WTC11 (cell line): ENCODE measurements around the gene UBE2V1. TPM values are rescaled to one million over a fixed set of nuclear protein-coding genes. Genes with fewer than 3 reads are reported as not detected.

Source experiments
- ATAC-seq: fragments of 200-7000 bp; cut with Tn5 transposase; 2 replicates; pipeline ENCODE4 v1.10.0; 2021; ENCODE audit warnings: mild to moderate bottlenecking, moderate library complexity
- CTCF ChIA-PET: fragments of 300-600 bp; sonication (Branson Sonifier 250); formaldehyde crosslinking; loops from one replicate; lab custom pipeline; 2021; ENCODE audit warnings: antibody characterized with exemption; lab: Charles Lee
- POLR2A ChIA-PET: fragments of 350-600 bp; sonication (Branson Sonifier 250); formaldehyde crosslinking; loops from one replicate; lab custom pipeline; 2021; ENCODE audit warnings: antibody characterized with exemption; lab: Charles Lee
- DNase-seq: peaks from one replicate; pipeline ENCODE4 v3.0.0; 2021; ENCODE audit warnings: low spot score
- H3K27ac Mint-ChIP-seq: 2 replicates; pipeline ENCODE4 v1.8.0; 2021; ENCODE audit warnings: mixed read lengths
- H3K27me3 Mint-ChIP-seq: 2 replicates; pipeline ENCODE4 v1.8.0; 2021; ENCODE audit warnings: low read depth, mild to moderate bottlenecking, moderate library complexity, mixed read lengths
- H3K36me3 Mint-ChIP-seq: 2 replicates; pipeline ENCODE4 v1.8.0; 2021; ENCODE audit warnings: mixed read lengths
- H3K4me1 Mint-ChIP-seq: 2 replicates; pipeline ENCODE4 v1.8.0; 2022; ENCODE audit warnings: mixed read lengths
- H3K4me3 Mint-ChIP-seq: 2 replicates; pipeline ENCODE4 v1.8.0; 2021; ENCODE audit warnings: mild to moderate bottlenecking, moderate library complexity, mixed read lengths
- H3K9me3 Mint-ChIP-seq: 2 replicates; pipeline ENCODE4 v1.8.0; 2021; ENCODE audit warnings: mixed read lengths
- ATF6 ChIP-seq: sonication (generic); formaldehyde crosslinking; IDR thresholded peaks from 2 replicates; pipeline ENCODE4 v1.8.1; 2023; ENCODE audit warnings: mild to moderate bottlenecking, missing genetic modification reagents
- CDX4 ChIP-seq: fragments of 250-450 bp; sonication (Bioruptor Pico); IDR thresholded peaks from 2 replicates; pipeline ENCODE4 v1.9.0; 2021; ENCODE audit warnings: moderate library complexity, mild to moderate bottlenecking, inconsistent platforms, borderline replicate concordance
- CREB1 ChIP-seq: sonication (generic); formaldehyde crosslinking; IDR thresholded peaks from 2 replicates; pipeline ENCODE4 v1.8.0; 2023; ENCODE audit warnings: mild to moderate bottlenecking, missing genetic modification reagents
- E2F4 ChIP-seq: sonication (generic); formaldehyde crosslinking; IDR thresholded peaks from 2 replicates; pipeline ENCODE4 v1.8.1; 2022; ENCODE audit warnings: low read depth, mild to moderate bottlenecking, moderate library complexity, missing genetic modification reagents, borderline replicate concordance
- ELF4 ChIP-seq: sonication (generic); formaldehyde crosslinking; IDR thresholded peaks from 2 replicates; pipeline ENCODE4 v1.8.1; 2022; ENCODE audit warnings: low read depth, mild to moderate bottlenecking, moderate library complexity, missing genetic modification reagents
- EMX1 ChIP-seq: fragments of 250-450 bp; sonication (Bioruptor Pico); IDR thresholded peaks from 2 replicates; pipeline ENCODE4 v1.8.0; 2021; ENCODE audit warnings: mild to moderate bottlenecking
- FOXK1 ChIP-seq: sonication (generic); formaldehyde crosslinking; IDR thresholded peaks from 2 replicates; pipeline ENCODE4 v1.8.0; 2022; ENCODE audit warnings: mild to moderate bottlenecking, moderate library complexity, missing genetic modification reagents
- IRF1 ChIP-seq: sonication (generic); formaldehyde crosslinking; IDR thresholded peaks from 2 replicates; pipeline ENCODE4 v1.8.0; 2023; ENCODE audit warnings: missing genetic modification reagents
- MXD4 ChIP-seq: fragments of 250-450 bp; sonication (Bioruptor Pico); IDR thresholded peaks from 2 replicates; pipeline ENCODE4 v1.8.0; 2021; ENCODE audit warnings: mild to moderate bottlenecking, moderate library complexity, borderline replicate concordance
- NFATC4 ChIP-seq: fragments of 250-450 bp; sonication (Bioruptor Pico); IDR thresholded peaks from 2 replicates; pipeline ENCODE4 v1.9.0; 2021; ENCODE audit warnings: mild to moderate bottlenecking
- PREB ChIP-seq: sonication (generic); formaldehyde crosslinking; IDR thresholded peaks from 2 replicates; pipeline ENCODE4 v1.8.1; 2022; ENCODE audit warnings: mild to moderate bottlenecking, missing genetic modification reagents, moderate library complexity, borderline replicate concordance
- SMAD3 ChIP-seq: sonication (generic); formaldehyde crosslinking; IDR thresholded peaks from 2 replicates; pipeline ENCODE4 v1.8.0; 2022; ENCODE audit warnings: missing genetic modification reagents, mild to moderate bottlenecking, borderline replicate concordance
- SOX15 ChIP-seq: fragments of 250-450 bp; sonication (Bioruptor Pico); IDR thresholded peaks from 2 replicates; pipeline ENCODE4 v1.9.0; 2021; ENCODE audit warnings: mild to moderate bottlenecking
- STAT6 ChIP-seq: sonication (generic); formaldehyde crosslinking; conservative IDR thresholded peaks from 2 replicates; pipeline ENCODE4 v1.8.1; 2023; ENCODE audit warnings: mild to moderate bottlenecking, low read depth, missing genetic modification reagents, moderate library complexity
- TCF7 ChIP-seq: sonication (generic); formaldehyde crosslinking; IDR thresholded peaks from 2 replicates; pipeline ENCODE4 v1.8.0; 2022; ENCODE audit warnings: mild to moderate bottlenecking, low read depth, missing genetic modification reagents, moderate library complexity
- TEAD1 ChIP-seq: sonication (generic); formaldehyde crosslinking; IDR thresholded peaks from 2 replicates; pipeline ENCODE4 v1.8.0; 2022; ENCODE audit warnings: mild to moderate bottlenecking, missing genetic modification reagents
- TP53 ChIP-seq: sonication (generic); formaldehyde crosslinking; IDR thresholded peaks from 2 replicates; pipeline ENCODE4 v1.8.1; 2023; ENCODE audit warnings: mild to moderate bottlenecking, missing genetic modification reagents
- USF2 ChIP-seq: sonication (generic); formaldehyde crosslinking; IDR thresholded peaks from 2 replicates; pipeline ENCODE4 v1.8.1; 2023; ENCODE audit warnings: mild to moderate bottlenecking, missing genetic modification reagents, moderate library complexity
- ZNF219 ChIP-seq: sonication (generic); formaldehyde crosslinking; IDR thresholded peaks from 2 replicates; pipeline ENCODE4 v1.8.0; 2023; ENCODE audit warnings: missing genetic modification reagents, mild to moderate bottlenecking, borderline replicate concordance
- ZNF512 ChIP-seq: sonication (generic); formaldehyde crosslinking; IDR thresholded peaks from 2 replicates; pipeline ENCODE4 v1.8.1; 2022; ENCODE audit warnings: missing genetic modification reagents, borderline replicate concordance
- total RNA-seq: library from RNA; stranded (reverse); gene quantifications from 3 replicates; pipeline ENCODE4 v1.2.3, GENCODE V29; 2021

UBE2V1 gene
- total RNA-seq, 1 experiment from 2014 or later, result 144 TPM

- TF ChIP-seq STAT6 (CRISPR knock-in tag) (no peak), IRF1 (CRISPR knock-in tag) (no peak), TEAD1 (CRISPR knock-in tag) (no peak), ELF4 (CRISPR knock-in tag) (no peak), NFATC4 (no peak)
Observed at GRCh38 chr20:50057714-50058053, 55.3 kb downstream of the UBE2V1 start (continued).

- POLR2A ChIA-PET, result no interaction called here
- H3K9me3 Mint-ChIP-seq, result no peaks in the 10 kb centered on the region
- H3K27ac Mint-ChIP-seq, result no peak overlapping the region
- H3K36me3 Mint-ChIP-seq, result no peaks in the 10 kb centered on the region
- no peaks in the 10 kb centered on the region for H3K27me3 Mint-ChIP-seq
- ATAC-seq, result no peak
- TF ChIP-seq ZNF512 (no peak), SOX15 (CRISPR knock-in tag) (no peak), TCF7 (no peak), CREB1 (CRISPR knock-in tag) (no peak), PREB (CRISPR knock-in tag) (no peak), SMAD3 (no peak), IRF1 (CRISPR knock-in tag) (no peak), ZNF219 (CRISPR knock-in tag) (no peak), E2F4 (CRISPR knock-in tag) (no peak)
- no peak for DNase-seq
- no peak overlapping the region for H3K4me3 Mint-ChIP-seq
- CTCF ChIA-PET, result interaction anchor here (0.9 kb wide), 1 partner anchor 15 kb away, joined by 3 read pairs; no protein-coding TSS in a partner anchor
- H3K4me1 Mint-ChIP-seq, result peaks cover 15% of the 10 kb centered on the region
Observed at GRCh38 chr20:50056951-50057713, 55.8 kb downstream of the UBE2V1 start.

- H3K27ac Mint-ChIP-seq, result no peak overlapping the region
- CTCF ChIA-PET, result interaction anchor here (0.9 kb wide), 1 partner anchor 15 kb away, joined by 3 read pairs; no protein-coding TSS in a partner anchor
- DNase-seq (no peak), ATAC-seq (no peak)
- no peaks in the 10 kb centered on the region for H3K36me3 Mint-ChIP-seq
- no peak overlapping the region for H3K4me3 Mint-ChIP-seq
- peaks cover 15% of the 10 kb centered on the region for H3K4me1 Mint-ChIP-seq
- POLR2A ChIA-PET, result no interaction called here
- H3K9me3 Mint-ChIP-seq, result no peaks in the 10 kb centered on the region
- H3K27me3 Mint-ChIP-seq, result no peaks in the 10 kb centered on the region
- TF ChIP-seq USF2 (CRISPR knock-in tag) (no peak), EMX1 (CRISPR knock-in tag) (no peak), MXD4 (no peak), ATF6 (CRISPR knock-in tag) (no peak), FOXK1 (CRISPR knock-in tag) (no peak), TP53 (CRISPR knock-in tag) (no peak), CDX4 (no peak), NFATC4 (no peak)
Observed at GRCh38 chr20:50056408-50056926, 56.5 kb downstream of the UBE2V1 start.
